AG04449 (cell line): ENCODE measurements around the gene MLPH.

Source experiments
- CTCF ChIA-PET: fragments of 350-600 bp; formaldehyde crosslinking; extraction: SDS; loops from one replicate; lab custom pipeline; 2021; ENCODE audit warnings: antibody characterized with exemption; lab: Yijun Ruan, JAX
- POLR2A ChIA-PET: fragments of 400-600, 350-600 bp; formaldehyde crosslinking; extraction: SDS; loops from one replicate; lab custom pipeline; 2020; ENCODE audit warnings: antibody characterized with exemption, inconsistent platforms; lab: Yijun Ruan, JAX
- DNase-seq: peaks from one replicate; pipeline ENCODE4 v3.0.0-alpha.2; 2010; ENCODE audit warnings: low read depth, low spot score
- H3K4me3 ChIP-seq: 2 replicates; pipeline ENCODE4 v1.5.1; 2011; ENCODE audit warnings: low read depth, mild to moderate bottlenecking, control low read depth, low read length
- TF ChIP-seq, protein P1 (sequence below): IDR thresholded peaks from one replicate; pipeline ENCODE4 v1.5.1; 2011; ENCODE audit warnings: mild to moderate bottlenecking, moderate library complexity, low read length, control low read depth, inconsistent platforms; ENCODE audit not compliant: insufficient read depth; ENCODE audit errors: missing control alignments

MLPH gene

DNA sequence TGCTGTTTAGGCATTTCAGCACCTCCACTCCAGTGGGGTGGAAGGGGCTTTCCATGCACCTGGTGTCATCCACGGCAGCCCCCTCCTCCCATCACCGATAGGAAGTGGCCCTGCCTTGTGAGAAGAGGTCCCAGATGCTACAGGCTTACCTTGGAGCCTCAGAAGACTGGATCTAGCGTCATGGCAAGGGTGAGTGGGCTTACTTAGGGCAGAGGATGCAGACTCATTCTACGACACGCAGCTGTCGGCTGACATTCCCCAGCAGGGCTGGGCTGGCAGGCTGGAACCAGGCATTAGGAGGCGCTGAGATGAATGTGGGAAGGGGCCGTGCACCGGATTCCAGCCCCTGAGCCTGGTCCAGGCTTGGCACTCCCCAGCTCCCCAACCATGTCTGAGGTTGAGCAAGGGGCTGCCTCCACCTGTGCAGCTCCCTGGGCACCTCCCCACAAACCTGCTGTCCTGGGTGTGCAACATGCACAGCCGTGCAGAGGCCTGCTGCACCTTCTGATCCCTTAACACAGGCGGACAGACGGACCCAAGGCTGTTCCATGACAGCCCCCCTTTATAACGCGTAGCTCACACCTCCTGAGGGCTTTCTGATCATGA is 77.6 kb downstream of the MLPH start:
- no peak overlapping the region for H3K4me3 ChIP-seq
- no peak for DNase-seq
- ChIA-PET POLR2A (no interaction called here), CTCF (interaction anchor here (1.4 kb wide), 1 partner anchor 51 kb away, joined by 12 read pairs; no protein-coding TSS in a partner anchor)
- TF ChIP-seq, protein P1, sequence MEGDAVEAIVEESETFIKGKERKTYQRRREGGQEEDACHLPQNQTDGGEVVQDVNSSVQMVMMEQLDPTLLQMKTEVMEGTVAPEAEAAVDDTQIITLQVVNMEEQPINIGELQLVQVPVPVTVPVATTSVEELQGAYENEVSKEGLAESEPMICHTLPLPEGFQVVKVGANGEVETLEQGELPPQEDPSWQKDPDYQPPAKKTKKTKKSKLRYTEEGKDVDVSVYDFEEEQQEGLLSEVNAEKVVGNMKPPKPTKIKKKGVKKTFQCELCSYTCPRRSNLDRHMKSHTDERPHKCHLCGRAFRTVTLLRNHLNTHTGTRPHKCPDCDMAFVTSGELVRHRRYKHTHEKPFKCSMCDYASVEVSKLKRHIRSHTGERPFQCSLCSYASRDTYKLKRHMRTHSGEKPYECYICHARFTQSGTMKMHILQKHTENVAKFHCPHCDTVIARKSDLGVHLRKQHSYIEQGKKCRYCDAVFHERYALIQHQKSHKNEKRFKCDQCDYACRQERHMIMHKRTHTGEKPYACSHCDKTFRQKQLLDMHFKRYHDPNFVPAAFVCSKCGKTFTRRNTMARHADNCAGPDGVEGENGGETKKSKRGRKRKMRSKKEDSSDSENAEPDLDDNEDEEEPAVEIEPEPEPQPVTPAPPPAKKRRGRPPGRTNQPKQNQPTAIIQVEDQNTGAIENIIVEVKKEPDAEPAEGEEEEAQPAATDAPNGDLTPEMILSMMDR, result no peak

DNA sequence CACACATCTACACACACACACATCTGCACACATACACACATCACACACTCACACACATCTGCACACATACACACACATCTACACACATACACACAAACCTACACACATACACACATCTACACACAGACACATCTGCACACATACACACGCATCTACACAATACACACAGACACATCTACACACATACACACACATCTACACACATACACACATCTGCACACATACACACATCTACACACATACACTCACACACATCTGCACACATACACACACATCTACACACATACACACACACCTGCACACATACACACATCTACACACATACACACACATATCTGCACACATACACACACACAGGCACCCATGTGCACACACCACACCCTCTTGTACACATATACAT is 78.9 kb downstream of the MLPH start:
- H3K4me3 ChIP-seq, result no peak overlapping the region
- TF ChIP-seq, protein P1, result no peak
- ChIA-PET CTCF (no interaction called here), POLR2A (no interaction called here)
- no peak for DNase-seq

DNA sequence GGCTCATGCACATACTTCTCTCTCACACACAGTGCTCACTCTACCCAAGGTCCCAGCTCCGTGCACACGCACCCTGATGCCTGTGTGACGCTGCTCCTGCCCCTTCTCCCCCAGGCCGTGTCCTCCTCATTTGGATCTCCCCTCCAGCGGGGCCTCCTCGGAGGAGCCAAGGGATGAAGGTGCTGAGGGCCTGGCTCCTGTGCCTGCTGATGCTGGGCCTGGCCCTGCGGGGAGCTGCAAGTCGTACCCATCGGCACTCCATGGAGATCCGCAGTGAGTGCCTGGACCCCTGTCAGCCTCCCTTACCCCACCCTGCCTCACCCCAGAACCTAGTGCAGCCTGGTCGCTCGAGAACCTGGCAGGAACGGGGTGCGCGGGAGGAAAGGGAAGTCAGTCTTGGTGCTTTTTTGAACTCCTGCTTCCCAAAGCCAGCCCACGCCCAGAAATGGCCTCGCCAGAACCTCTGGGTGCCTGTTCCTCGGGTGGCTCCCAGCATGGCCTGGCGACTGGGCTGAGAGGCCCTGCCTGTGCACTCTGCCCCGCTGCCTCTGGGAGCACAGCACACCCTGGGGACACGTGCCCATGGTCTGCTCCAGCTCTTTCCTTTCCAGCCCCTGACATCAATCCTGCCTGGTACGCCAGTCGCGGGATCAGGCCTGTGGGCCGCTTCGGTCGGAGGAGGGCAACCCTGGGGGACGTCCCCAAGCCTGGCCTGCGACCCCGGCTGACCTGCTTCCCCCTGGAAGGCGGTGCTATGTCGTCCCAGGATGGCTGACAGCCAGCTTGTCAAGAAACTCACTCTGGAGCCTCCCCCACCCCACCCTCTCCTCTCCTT is 79.6 kb downstream of the MLPH start, which contains the start of gene PRLH:
TSS of gene PRLH (plus strand) at position 174 of the 835 bp plus-strand sequence. CDS start at position 174, 0 bp downstream.
- DNase-seq, result no peak
- POLR2A ChIA-PET, result no interaction called here
- CTCF ChIA-PET, result interaction anchor here (1.0 kb wide), 1 partner anchor 55 kb away, joined by 4 read pairs; no protein-coding TSS in a partner anchor

DNA sequence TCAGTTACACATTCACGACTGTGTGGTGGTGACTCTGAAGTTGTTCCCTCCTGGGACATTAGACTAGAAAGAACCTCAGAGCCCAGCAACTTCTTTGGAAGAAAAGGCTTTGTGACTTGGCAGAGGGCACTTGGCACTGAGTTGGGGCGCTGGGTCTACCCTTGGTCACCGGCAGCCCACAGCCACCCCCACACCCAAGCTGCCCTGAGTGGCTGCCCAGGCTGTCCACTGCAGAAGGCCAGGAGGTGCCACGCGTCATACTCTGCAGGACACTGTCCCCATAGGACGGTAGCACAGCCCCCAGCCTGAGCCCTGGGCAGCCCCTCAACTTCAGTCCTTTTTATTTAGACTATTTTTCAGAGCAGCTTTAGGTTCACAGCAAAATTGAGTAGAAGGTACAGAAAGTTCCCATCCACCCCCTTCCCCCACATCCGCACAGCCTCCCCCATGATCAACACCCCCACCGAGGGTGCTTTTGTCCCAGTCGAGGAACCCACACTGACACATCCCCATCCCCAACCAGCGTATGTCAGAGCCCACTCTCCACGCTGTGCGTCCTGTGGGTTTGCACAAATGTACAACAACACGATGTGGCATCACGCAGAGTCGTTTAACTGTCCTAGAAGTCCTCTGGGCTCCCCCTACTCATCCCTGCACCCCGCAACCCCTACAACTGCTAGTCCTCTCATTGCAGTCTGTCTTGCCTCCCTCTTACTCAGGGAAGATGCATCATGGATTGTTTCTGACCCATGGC is 80.4 kb downstream of the MLPH start:
- no peak overlapping the region for H3K4me3 ChIP-seq
- TF ChIP-seq, protein P1, result no peak
- CTCF ChIA-PET, result interaction anchor here (1.0 to 1.9 kb wide), 2 partner anchors 55 kb away, joined by 4 to 7 read pairs; no protein-coding TSS in a partner anchor
- POLR2A ChIA-PET, result no interaction called here
- DNase-seq, result no peak

More for the DNA sequence above, 79.6 kb downstream of the MLPH start, which contains the start of gene PRLH:
- TF ChIP-seq, protein P1, result no peak
- H3K4me3 ChIP-seq, result no peak within 1 kb of the TSS

DNA sequence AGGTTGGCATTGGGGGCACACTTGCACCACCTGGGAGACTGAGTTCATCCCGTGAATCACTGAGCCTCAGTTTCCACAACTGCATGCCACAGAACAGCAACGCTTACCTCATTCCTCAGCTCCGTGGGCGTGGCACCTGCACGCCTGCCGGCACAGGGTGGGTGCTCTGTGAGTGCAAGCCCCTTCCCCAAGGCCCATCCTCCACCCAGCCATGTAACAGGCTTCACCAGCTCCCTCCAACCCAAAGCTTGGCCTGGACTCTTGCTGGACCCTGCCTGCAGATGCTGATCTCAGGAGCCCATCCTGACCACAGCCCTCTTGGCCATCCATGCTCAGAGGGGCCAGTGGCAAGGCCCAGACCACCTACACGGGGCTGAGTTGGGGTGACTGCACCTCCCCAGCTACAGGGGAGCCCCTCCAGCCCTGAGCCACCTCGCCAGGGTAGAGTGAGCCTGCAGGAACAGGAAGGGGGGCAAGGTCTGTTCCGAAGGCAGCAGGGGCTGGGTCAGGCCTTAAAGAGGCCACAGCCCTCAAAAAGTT is 81.1 kb downstream of the MLPH start:
- CTCF ChIA-PET, result interaction anchor here (1.9 kb wide), 1 partner anchor 56 kb away, joined by 7 read pairs; no protein-coding TSS in a partner anchor
- POLR2A ChIA-PET, result no interaction called here
- TF ChIP-seq, protein P1, result no peak
- DNase-seq, result no peak
- H3K4me3 ChIP-seq, result no peak overlapping the region
